Activated effector memory CD4-positive, alpha-beta T cell treated with anti-CD3 and anti-CD28 coated beads, Interleukin-2, amount 50 U/mL, for 16 hours (primary cell): ENCODE results near the gene NUDT10.
"Not testable (repeated sequence)": the region's sequence is repeated elsewhere in the genome, so short reads cannot be mapped to it uniquely, and the experiment has no call there.

Experiments used
- DNase-seq: peaks from one replicate; pipeline ENCODE4 v3.0.0-alpha.2; 2020

The NUDT10 gene

GRCh38 chrX:51332188-51332942 is at the start of gene NUDT10:
TSS of gene NUDT10 (plus strand) at chrX:51332822. CDS start at chrX:51332966, 144 bp downstream.
- DNase-seq: peak; percentile 70

- DNase-seq: no peak
Measured at GRCh38 chrX:51292421-51292820, 40.2 kb upstream of the NUDT10 start.

GRCh38 chrX:51296138-51296537 is 36.5 kb upstream of the NUDT10 start:
- no peak for DNase-seq

- no peak for DNase-seq
Measured at GRCh38 chrX:51316271-51316670, 16.4 kb upstream of the NUDT10 start.

GRCh38 chrX:51332943-51333785 is 542 bp downstream of the NUDT10 start:
- DNase-seq: not testable (repeated sequence)

- no peak for DNase-seq
Measured at GRCh38 chrX:51334276-51334675, 1.7 kb downstream of the NUDT10 start.

GRCh38 chrX:51336584-51336983 is 4.0 kb downstream of the NUDT10 start:
- no peak for DNase-seq

GRCh38 chrX:51361251-51361650 is 28.6 kb downstream of the NUDT10 start:
- DNase-seq: no peak

- no peak for DNase-seq
Measured at GRCh38 chrX:51376672-51377071, 44.0 kb downstream of the NUDT10 start.
